HCT116 (cell line): ENCODE measurements around the gene MAP3K20. TPM values are rescaled to one million over a fixed set of nuclear protein-coding genes. Genes with fewer than 3 reads are reported as not detected.

Experiments
- ATAC-seq: fragments of 200-7000 bp; cut with Tn5 transposase; 2 replicates; pipeline ENCODE4 v1.9.1; 2020; ENCODE audit warnings: mild to moderate bottlenecking, moderate library complexity
- BruUV-seq: library from RNA; stranded (reverse); fragments of 400-500 nt; replicated peaks from 2 replicates; lab custom pipeline; 2021; lab: Mats Ljungman, UMichigan
- CTCF ChIA-PET: fragments of 300-600 bp; sonication (Branson Sonifier 250); formaldehyde crosslinking; loops from one replicate; lab custom pipeline; 2021; ENCODE audit warnings: antibody characterized with exemption; lab: Charles Lee
- POLR2A ChIA-PET: fragments of 300-600, 350-600 bp; sonication (Branson Sonifier 250); formaldehyde crosslinking; loops from one replicate; lab custom pipeline; 2021; ENCODE audit warnings: antibody characterized with exemption; lab: Charles Lee
- RAD21 ChIA-PET, 2 experiments: fragments of 300-600 bp; sonication (Branson Sonifier 250); formaldehyde crosslinking; loops; one replicate each; lab custom pipeline; 2023; ENCODE audit warnings: low total read pairs in 2 of 2; ENCODE audit not compliant: uncharacterized antibody in 2 of 2, unreplicated experiment in 2 of 2, low non-redundant PET in 1 of 2; lab: Charles Lee
- DNase-seq: peaks from one replicate; pipeline ENCODE4 v3.0.0-alpha.2; 2010; ENCODE audit warnings: low read depth, low spot score
- H2AFZ ChIP-seq: fragments of 200-600 bp; shearing (Covaris generic), sonication (generic); 2 replicates; pipeline ENCODE4 v1.6.1; 2017; ENCODE audit warnings: low read depth, mixed run types, mixed read lengths, antibody characterized with exemption, low read length; ENCODE audit not compliant: poor library complexity, severe bottlenecking
- H3K27ac ChIP-seq: 2 replicates; pipeline ENCODE4 v1.5.1; 2012; ENCODE audit warnings: low read depth, low read length
- H3K27me3 ChIP-seq: fragments of 200-600 bp; sonication (generic); 2 replicates; pipeline ENCODE4 v1.6.1; 2016; ENCODE audit warnings: mixed run types, low read length, mixed read lengths; ENCODE audit not compliant: insufficient read depth
- H3K36me3 ChIP-seq, 2 experiments: fragments of 200-500 bp in 1 of 2; fragments of 200-600 bp in 1 of 2; sonication (Bioruptor generic) in 1 of 2; sonication (generic) in 1 of 2; 2 replicates each; pipeline versions ENCODE4 v1.5.1 to v1.6.1; 2014 to 2016; ENCODE audit warnings: low read length in 2 of 2, inconsistent platforms in 1 of 2, mixed read lengths in 1 of 2, mixed run types in 1 of 2; ENCODE audit not compliant: insufficient read depth in 2 of 2, control insufficient read depth in 1 of 2
- H3K4me1 ChIP-seq, 2 experiments: fragments of 200-600 bp in 1 of 2; sonication (generic) in 1 of 2; 2 replicates each; pipeline versions ENCODE4 v1.5.1 to v1.6.1; 2012 to 2017; ENCODE audit warnings: low read length in 2 of 2, inconsistent platforms in 1 of 2, mild to moderate bottlenecking in 1 of 2, mixed read lengths in 1 of 2, mixed run types in 1 of 2, moderate library complexity in 1 of 2; ENCODE audit not compliant: insufficient read depth in 2 of 2, control insufficient read depth in 1 of 2
- H3K4me2 ChIP-seq: fragments of 200-600 bp; sonication (generic); 2 replicates; pipeline ENCODE4 v1.6.1; 2017; ENCODE audit warnings: mixed run types, low read length, mixed read lengths
- H3K4me3 ChIP-seq, 2 experiments: fragments of 200-600 bp in 1 of 2; sonication (generic) in 1 of 2; replicated peaks in 1 of 2; 2 replicates each; pipeline ENCODE4 v1.5.1; 2011 to 2016; ENCODE audit warnings: low read length in 2 of 2, control low read depth in 1 of 2, low read depth in 1 of 2, mild to moderate bottlenecking in 1 of 2, mixed read lengths in 1 of 2, mixed run types in 1 of 2
- H3K79me2 ChIP-seq: fragments of 200-600 bp; sonication (generic); 2 replicates; pipeline ENCODE4 v1.6.1; 2017; ENCODE audit warnings: mild to moderate bottlenecking, mixed run types, low read length, moderate library complexity, mixed read lengths; ENCODE audit not compliant: insufficient read depth
- H3K9ac ChIP-seq: fragments of 200-600 bp; sonication (generic); 2 replicates; pipeline ENCODE4 v1.6.1; 2016; ENCODE audit warnings: low read length, mixed read lengths
- H3K9me2 ChIP-seq: fragments of 200-600 bp; sonication (generic), shearing (Covaris generic); 2 replicates; pipeline ENCODE4 v1.6.1; 2017; ENCODE audit warnings: mixed run types, mild to moderate bottlenecking, moderate library complexity; ENCODE audit not compliant: insufficient read depth
- H3K9me3 ChIP-seq, 2 experiments: fragments of 200-500 bp in 1 of 2; fragments of 200-600 bp in 1 of 2; sonication (Bioruptor generic) in 1 of 2; sonication (generic) in 1 of 2; 2 replicates each; pipeline ENCODE4 v1.6.1; 2014 to 2017; ENCODE audit warnings: low read length in 2 of 2, mixed read lengths in 2 of 2, inconsistent platforms in 1 of 2, low read depth in 1 of 2, mild to moderate bottlenecking in 1 of 2, mixed run types in 1 of 2, moderate library complexity in 1 of 2; ENCODE audit not compliant: control insufficient read depth in 1 of 2, insufficient read depth in 1 of 2
- H4K20me1 ChIP-seq: fragments of 200-600 bp; sonication (generic), shearing (Covaris generic); 2 replicates; pipeline ENCODE4 v1.6.1; 2017; ENCODE audit warnings: mixed run types, mild to moderate bottlenecking, moderate library complexity; ENCODE audit not compliant: insufficient read depth
- CBX3 ChIP-seq: IDR thresholded peaks from 2 replicates; pipeline ENCODE4 v1.6.1; 2012; ENCODE audit warnings: low read depth
- EGR1 ChIP-seq: IDR thresholded peaks from 2 replicates; pipeline ENCODE4 v1.6.1; 2012; ENCODE audit warnings: low read depth
- EZH2 ChIP-seq: fragments of 200-600 bp; sonication (generic); IDR thresholded peaks from 2 replicates; pipeline ENCODE4 v1.6.1; 2017; ENCODE audit warnings: antibody characterized with exemption, mixed run types
- EZH2phosphoT487 ChIP-seq: fragments of 200-600 bp; IDR thresholded peaks from 2 replicates; pipeline ENCODE4 v1.6.1; 2018; ENCODE audit warnings: antibody characterized with exemption, borderline replicate concordance
- FOSL1 ChIP-seq: IDR thresholded peaks from 2 replicates; pipeline ENCODE4 v1.6.1; 2012; ENCODE audit warnings: low read depth
- JUND ChIP-seq: IDR thresholded peaks from 2 replicates; pipeline ENCODE4 v1.6.1; 2012
- POLR2A ChIP-seq: IDR thresholded peaks from 2 replicates; pipeline ENCODE4 v1.7.0; 2011; ENCODE audit warnings: borderline replicate concordance; ENCODE audit not compliant: insufficient read depth, insufficient read length; ENCODE audit errors: extremely low read depth
- POLR2AphosphoS5 ChIP-seq: IDR thresholded peaks from 2 replicates; pipeline ENCODE4 v1.6.1; 2011; ENCODE audit warnings: mild to moderate bottlenecking, low read depth, low read length, moderate library complexity
- RAD21 ChIP-seq: IDR thresholded peaks from 2 replicates; pipeline ENCODE4 v1.6.1; 2012; ENCODE audit warnings: low read depth, mild to moderate bottlenecking
- intact Hi-C: fragments of 100-400 bp; cut with micrococcal nuclease; formaldehyde crosslinking; loops from 2 replicates; pipeline ENCODE4 v1.10.0; 2022
- total RNA-seq: library from RNA; stranded (reverse); gene quantifications from one replicate; pipeline ENCODE4 v1.2.1, GENCODE V29; 2021; ENCODE audit not compliant: unreplicated experiment
- TF ChIP-seq, protein P1 (sequence below): IDR thresholded peaks from 2 replicates; pipeline ENCODE4 v1.6.1; 2011; ENCODE audit warnings: mild to moderate bottlenecking, low read length, moderate library complexity; ENCODE audit not compliant: insufficient replicate concordance; ENCODE audit errors: extremely low read depth
- TF ChIP-seq, protein P2 (sequence below), 3 experiments: fragments of 200-600 bp in 1 of 3; sonication (generic) in 1 of 3; IDR thresholded peaks in 2 of 3; conservative IDR thresholded peaks in 1 of 3; 2 replicates each; pipeline ENCODE4 v1.5.1; 2012 to 2017; ENCODE audit warnings: low read depth in 2 of 3, low read length in 2 of 3, antibody characterized with exemption in 1 of 3, borderline replicate concordance in 1 of 3, control low read depth in 1 of 3, mild to moderate bottlenecking in 1 of 3, mixed read lengths in 1 of 3, mixed run types in 1 of 3, moderate library complexity in 1 of 3; ENCODE audit not compliant: insufficient read depth in 1 of 3

The MAP3K20 gene
- total RNA-seq, 1 experiment from 2014 or later = 40.0 TPM

DNA sequence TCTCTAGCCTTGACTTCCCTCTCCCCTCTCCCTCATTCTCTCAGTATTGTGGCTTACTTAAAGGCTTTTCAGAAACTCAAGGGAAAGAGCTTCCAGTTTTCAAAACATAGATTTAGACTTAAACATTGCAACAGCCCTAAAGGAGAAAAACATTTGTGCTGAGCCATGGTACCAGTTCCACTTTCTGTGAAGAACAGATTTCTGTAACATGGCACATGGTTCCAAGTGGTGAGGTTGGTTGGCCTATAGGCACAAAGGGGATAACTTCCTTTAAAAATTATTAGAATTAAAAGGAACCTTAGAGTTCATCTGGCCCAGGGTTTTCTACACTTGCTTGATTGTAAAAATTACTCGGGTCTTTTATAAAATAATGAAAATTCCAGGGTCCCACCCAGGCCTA is 140.4 kb downstream of the MAP3K20 start:
- H3K9me2 ChIP-seq = no peaks in the 10 kb centered on the region
- no peak for DNase-seq
- no peak overlapping the region for H2AFZ ChIP-seq
- no peaks in the 10 kb centered on the region for H4K20me1 ChIP-seq
- no peaks in the 10 kb centered on the region for H3K36me3 ChIP-seq
- no peak overlapping the region for H3K27ac ChIP-seq
- no peaks in the 10 kb centered on the region for H3K4me1 ChIP-seq
- no peak overlapping the region for H3K9ac ChIP-seq
- no peaks in the 10 kb centered on the region for H3K9me3 ChIP-seq
- ATAC-seq = no peak
- ChIA-PET RAD21 (no interaction called here), CTCF (interaction anchor here (1.5 to 1.9 kb wide), 2 partner anchors 15 to 189 kb away, joined by 3 to 13 read pairs; no protein-coding TSS in a partner anchor), POLR2A (no interaction called here)
- no peak overlapping the region for H3K4me2 ChIP-seq
- no peak for TF ChIP-seq JUND
- TF ChIP-seq, protein P1, sequence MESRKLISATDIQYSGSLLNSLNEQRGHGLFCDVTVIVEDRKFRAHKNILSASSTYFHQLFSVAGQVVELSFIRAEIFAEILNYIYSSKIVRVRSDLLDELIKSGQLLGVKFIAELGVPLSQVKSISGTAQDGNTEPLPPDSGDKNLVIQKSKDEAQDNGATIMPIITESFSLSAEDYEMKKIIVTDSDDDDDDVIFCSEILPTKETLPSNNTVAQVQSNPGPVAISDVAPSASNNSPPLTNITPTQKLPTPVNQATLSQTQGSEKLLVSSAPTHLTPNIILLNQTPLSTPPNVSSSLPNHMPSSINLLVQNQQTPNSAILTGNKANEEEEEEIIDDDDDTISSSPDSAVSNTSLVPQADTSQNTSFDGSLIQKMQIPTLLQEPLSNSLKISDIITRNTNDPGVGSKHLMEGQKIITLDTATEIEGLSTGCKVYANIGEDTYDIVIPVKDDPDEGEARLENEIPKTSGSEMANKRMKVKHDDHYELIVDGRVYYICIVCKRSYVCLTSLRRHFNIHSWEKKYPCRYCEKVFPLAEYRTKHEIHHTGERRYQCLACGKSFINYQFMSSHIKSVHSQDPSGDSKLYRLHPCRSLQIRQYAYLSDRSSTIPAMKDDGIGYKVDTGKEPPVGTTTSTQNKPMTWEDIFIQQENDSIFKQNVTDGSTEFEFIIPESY = no peak
- no peak for TF ChIP-seq FOSL1
- TF ChIP-seq POLR2A = no peak
- no peak for TF ChIP-seq EZH2phosphoT487
- no peak for TF ChIP-seq EZH2
- no peaks in the 10 kb centered on the region for H3K27me3 ChIP-seq
- H3K4me3 ChIP-seq = no peak overlapping the region
- intact Hi-C loops = no loop called here
- BruUV-seq = no TSS peak
- no peaks in the 10 kb centered on the region for H3K79me2 ChIP-seq

DNA sequence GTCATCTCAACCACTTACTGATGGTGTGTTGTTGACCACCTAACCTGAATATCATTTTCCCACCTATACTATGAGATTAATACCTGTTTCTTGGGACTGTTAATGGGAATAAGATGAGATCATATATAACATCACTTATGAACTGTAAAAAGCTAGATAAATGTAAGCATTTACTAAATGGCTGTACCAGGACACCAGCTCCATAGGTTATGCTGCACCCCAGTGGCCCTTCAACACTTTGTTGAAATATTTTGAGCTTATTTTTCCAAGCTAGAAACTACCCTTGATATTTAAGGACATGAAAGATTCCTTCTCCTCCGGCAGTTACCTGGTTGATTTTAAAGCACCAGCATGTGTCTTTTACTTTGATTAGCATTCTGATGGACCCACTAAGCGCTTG is 141.0 kb downstream of the MAP3K20 start:
- ATAC-seq = no peak

More for the DNA sequence above, 141.0 kb downstream of the MAP3K20 start:
- no peak for DNase-seq
- CTCF ChIA-PET = interaction anchor here (1.5 to 1.9 kb wide), 2 partner anchors 14 to 189 kb away, joined by 3 to 13 read pairs; no protein-coding TSS in a partner anchor
- TF ChIP-seq EGR1 (no peak), POLR2AphosphoS5 (no peak), JUND (no peak), CBX3 (no peak), RAD21 (0 out of 2 replicates have a peak, but pooled peaks have one; percentile 18)
- TF ChIP-seq, protein P2, sequence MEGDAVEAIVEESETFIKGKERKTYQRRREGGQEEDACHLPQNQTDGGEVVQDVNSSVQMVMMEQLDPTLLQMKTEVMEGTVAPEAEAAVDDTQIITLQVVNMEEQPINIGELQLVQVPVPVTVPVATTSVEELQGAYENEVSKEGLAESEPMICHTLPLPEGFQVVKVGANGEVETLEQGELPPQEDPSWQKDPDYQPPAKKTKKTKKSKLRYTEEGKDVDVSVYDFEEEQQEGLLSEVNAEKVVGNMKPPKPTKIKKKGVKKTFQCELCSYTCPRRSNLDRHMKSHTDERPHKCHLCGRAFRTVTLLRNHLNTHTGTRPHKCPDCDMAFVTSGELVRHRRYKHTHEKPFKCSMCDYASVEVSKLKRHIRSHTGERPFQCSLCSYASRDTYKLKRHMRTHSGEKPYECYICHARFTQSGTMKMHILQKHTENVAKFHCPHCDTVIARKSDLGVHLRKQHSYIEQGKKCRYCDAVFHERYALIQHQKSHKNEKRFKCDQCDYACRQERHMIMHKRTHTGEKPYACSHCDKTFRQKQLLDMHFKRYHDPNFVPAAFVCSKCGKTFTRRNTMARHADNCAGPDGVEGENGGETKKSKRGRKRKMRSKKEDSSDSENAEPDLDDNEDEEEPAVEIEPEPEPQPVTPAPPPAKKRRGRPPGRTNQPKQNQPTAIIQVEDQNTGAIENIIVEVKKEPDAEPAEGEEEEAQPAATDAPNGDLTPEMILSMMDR (IDR thresholded peaks at IDR 0.05 in 2 of 3, conservative IDR thresholded peaks at IDR 0.05 in 1 of 3; ENCODE audit: borderline replicate concordance in 1 of 3, insufficient read depth in 1 of 3, low read depth in 2 of 3, low read length in 2 of 3) = 0 out of 6 replicates have a peak, but pooled peaks of 1 of the 3 experiments have one; percentile 6
- TF ChIP-seq, all 23 proteins: peak for 2
- no peak overlapping the region for H3K4me2 ChIP-seq
- no peaks in the 10 kb centered on the region for H3K9me2 ChIP-seq
- no peak overlapping the region for H3K9ac ChIP-seq
- no peak overlapping the region for H2AFZ ChIP-seq
- H3K27me3 ChIP-seq = no peaks in the 10 kb centered on the region
- no peaks in the 10 kb centered on the region for H3K4me1 ChIP-seq
- POLR2A ChIA-PET = no interaction called here
- no peak overlapping the region for H3K27ac ChIP-seq
- no peaks in the 10 kb centered on the region for H3K9me3 ChIP-seq
- H3K4me3 ChIP-seq = no peak overlapping the region
- H3K36me3 ChIP-seq = no peaks in the 10 kb centered on the region
- H4K20me1 ChIP-seq = no peaks in the 10 kb centered on the region
- BruUV-seq = no TSS peak
- no peaks in the 10 kb centered on the region for H3K79me2 ChIP-seq
- intact Hi-C loops = no loop called here
- RAD21 ChIA-PET = interaction anchor here in 1 of 2 experiments (0.6 kb wide), 1 partner anchor 9 kb away, joined by 3 read pairs; no protein-coding TSS in a partner anchor
